Measurements from ENCODE around the gene PDGFC.

DNA sequence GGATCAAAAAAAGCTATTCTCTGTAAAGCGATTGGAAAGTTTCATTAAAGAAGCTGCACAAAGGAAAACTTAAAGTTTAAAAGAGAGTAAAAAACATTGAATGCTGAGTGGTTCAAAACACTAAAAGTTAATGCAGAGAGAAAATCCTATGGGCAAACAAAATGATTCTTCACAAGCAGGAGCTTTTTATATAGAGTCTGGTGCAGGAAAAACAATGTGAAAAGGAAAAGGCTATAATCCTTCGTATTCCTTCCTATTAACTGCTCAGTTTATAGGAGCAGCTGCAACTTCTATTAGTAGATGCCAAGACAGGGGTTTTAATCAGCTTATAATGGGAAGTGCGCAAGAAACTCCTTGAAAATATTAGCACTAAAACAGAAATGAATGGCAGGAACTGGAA lies 100.7 kb downstream of the PDGFC start:
- TF ChIP-seq, protein P1, sequence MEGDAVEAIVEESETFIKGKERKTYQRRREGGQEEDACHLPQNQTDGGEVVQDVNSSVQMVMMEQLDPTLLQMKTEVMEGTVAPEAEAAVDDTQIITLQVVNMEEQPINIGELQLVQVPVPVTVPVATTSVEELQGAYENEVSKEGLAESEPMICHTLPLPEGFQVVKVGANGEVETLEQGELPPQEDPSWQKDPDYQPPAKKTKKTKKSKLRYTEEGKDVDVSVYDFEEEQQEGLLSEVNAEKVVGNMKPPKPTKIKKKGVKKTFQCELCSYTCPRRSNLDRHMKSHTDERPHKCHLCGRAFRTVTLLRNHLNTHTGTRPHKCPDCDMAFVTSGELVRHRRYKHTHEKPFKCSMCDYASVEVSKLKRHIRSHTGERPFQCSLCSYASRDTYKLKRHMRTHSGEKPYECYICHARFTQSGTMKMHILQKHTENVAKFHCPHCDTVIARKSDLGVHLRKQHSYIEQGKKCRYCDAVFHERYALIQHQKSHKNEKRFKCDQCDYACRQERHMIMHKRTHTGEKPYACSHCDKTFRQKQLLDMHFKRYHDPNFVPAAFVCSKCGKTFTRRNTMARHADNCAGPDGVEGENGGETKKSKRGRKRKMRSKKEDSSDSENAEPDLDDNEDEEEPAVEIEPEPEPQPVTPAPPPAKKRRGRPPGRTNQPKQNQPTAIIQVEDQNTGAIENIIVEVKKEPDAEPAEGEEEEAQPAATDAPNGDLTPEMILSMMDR (IDR thresholded peaks at IDR 0.05), result no peak
- no peak for TF ChIP-seq POLR2A (IDR thresholded peaks at IDR 0.05)
- TF ChIP-seq POLR2AphosphoS5 (IDR thresholded peaks at IDR 0.05), result no peak

Measured in gastroesophageal sphincter (tissue), 3 donors.